HEK293 (cell line): ENCODE results near the gene NEFH.

Experiments
- CTCF ChIA-PET: fragments of 350-600 bp; formaldehyde crosslinking; extraction: SDS; loops from one replicate; lab custom pipeline; 2021; ENCODE audit warnings: antibody characterized with exemption; lab: Yijun Ruan, JAX
- POLR2A ChIA-PET: fragments of 300-600 bp; formaldehyde crosslinking; extraction: SDS; loops from one replicate; lab custom pipeline; 2020; ENCODE audit warnings: antibody characterized with exemption, inconsistent platforms; lab: Yijun Ruan, JAX
- H3K27ac ChIP-seq: fragments of 200-500 bp; sonication (Bioruptor generic); 2 replicates; pipeline ENCODE4 v1.5.1; 2014; ENCODE audit warnings: low read depth, low read length, control low read depth, inconsistent platforms; ENCODE audit errors: extremely low read depth
- H3K36me3 ChIP-seq, 2 experiments: fragments of 200-500 bp in 1 of 2; sonication (Bioruptor generic) in 1 of 2; 1 replicate in 1 of 2; 2 replicates in 1 of 2; pipeline ENCODE4 v1.5.1; 2014 to 2017; ENCODE audit warnings: inconsistent platforms in 2 of 2, low read length in 2 of 2; ENCODE audit not compliant: control insufficient read depth in 2 of 2, insufficient read depth in 1 of 2
- H3K4me1 ChIP-seq: fragments of 200-500 bp; sonication (Bioruptor generic); 2 replicates; pipeline ENCODE4 v1.5.1; 2014; ENCODE audit warnings: mild to moderate bottlenecking, low read length, inconsistent platforms; ENCODE audit not compliant: control insufficient read depth, insufficient read depth
- H3K4me3 ChIP-seq: 2 replicates; pipeline ENCODE4 v1.5.1; 2011; ENCODE audit warnings: low read depth, mild to moderate bottlenecking, control low read depth, low read length, moderate library complexity
- H3K9me3 ChIP-seq: fragments of 200-500 bp; sonication (Bioruptor generic); 2 replicates; pipeline ENCODE4 v1.5.1; 2014; ENCODE audit warnings: low read depth, low read length, inconsistent platforms; ENCODE audit not compliant: control insufficient read depth, insufficient read depth
- ELK4 ChIP-seq: IDR thresholded peaks from 2 replicates; pipeline ENCODE4 v1.6.1; 2011; ENCODE audit warnings: mild to moderate bottlenecking, low read depth, low read length, borderline replicate concordance
- GFI1B ChIP-seq: fragments of 450-650 bp; formaldehyde crosslinking; IDR thresholded peaks from 2 replicates; pipeline ENCODE4 v1.5.1; 2016; ENCODE audit warnings: missing biosample characterization, missing genetic modification characterization
- GLI4 ChIP-seq: fragments of 450-650 bp; formaldehyde crosslinking; IDR thresholded peaks from 2 replicates; pipeline ENCODE4 v1.5.1; 2016; ENCODE audit warnings: missing biosample characterization, missing genetic modification characterization
- GLIS1 ChIP-seq: fragments of 450-650 bp; formaldehyde crosslinking; IDR thresholded peaks from 2 replicates; pipeline ENCODE4 v1.5.1; 2016; ENCODE audit warnings: missing biosample characterization, missing genetic modification characterization
- KLF16 ChIP-seq: fragments of 450-650 bp; formaldehyde crosslinking; IDR thresholded peaks from 2 replicates; pipeline ENCODE4 v1.5.1; 2017; ENCODE audit warnings: missing biosample characterization, missing genetic modification characterization
- TRIM28 ChIP-seq: IDR thresholded peaks from 2 replicates; pipeline ENCODE4 v1.6.1; 2011; ENCODE audit warnings: low read length, control low read depth, borderline replicate concordance
- WT1 ChIP-seq: fragments of 450-650 bp; formaldehyde crosslinking; IDR thresholded peaks from 2 replicates; pipeline ENCODE4 v1.5.1; 2016; ENCODE audit warnings: missing biosample characterization, missing genetic modification characterization
- ZBTB10 ChIP-seq: fragments of 450-650 bp; formaldehyde crosslinking; IDR thresholded peaks from 2 replicates; pipeline ENCODE4 v1.5.1; 2016; ENCODE audit warnings: missing biosample characterization, missing genetic modification characterization
- ZNF121 ChIP-seq: fragments of 450-650 bp; formaldehyde crosslinking; IDR thresholded peaks from 2 replicates; pipeline ENCODE4 v1.5.1; 2016; ENCODE audit warnings: missing biosample characterization, missing genetic modification characterization
- ZNF274 ChIP-seq, 2 experiments: fragments of 200-500 bp in 1 of 2; fragments of 450-650 bp in 1 of 2; sonication (Bioruptor generic) in 1 of 2; formaldehyde crosslinking in 1 of 2; IDR thresholded peaks; 2 replicates each; pipeline versions ENCODE4 v1.5.1 to v1.6.1; 2014 to 2016; ENCODE audit warnings: borderline replicate concordance in 1 of 2, inconsistent platforms in 1 of 2, low read length in 1 of 2, missing biosample characterization in 1 of 2, missing genetic modification characterization in 1 of 2
- ZNF521 ChIP-seq: fragments of 450-650 bp; formaldehyde crosslinking; IDR thresholded peaks from 2 replicates; pipeline ENCODE4 v1.5.1; 2017; ENCODE audit warnings: missing biosample characterization, mild to moderate bottlenecking, missing genetic modification characterization
- ZNF561 ChIP-seq: fragments of 450-650 bp; IDR thresholded peaks from 2 replicates; pipeline ENCODE4 v1.5.1; 2018; ENCODE audit warnings: missing biosample characterization, missing genetic modification characterization, borderline replicate concordance
- ZNF585B ChIP-seq: fragments of 450-650 bp; formaldehyde crosslinking; IDR thresholded peaks from 2 replicates; pipeline ENCODE4 v1.5.1; 2016; ENCODE audit warnings: missing biosample characterization, missing genetic modification characterization
- ZNF654 ChIP-seq: fragments of 450-650 bp; formaldehyde crosslinking; IDR thresholded peaks from 2 replicates; pipeline ENCODE4 v1.5.1; 2016; ENCODE audit warnings: low read depth, missing biosample characterization, missing genetic modification characterization
- ZNF670 ChIP-seq: fragments of 450-650 bp; formaldehyde crosslinking; IDR thresholded peaks from 2 replicates; pipeline ENCODE4 v1.5.1; 2016; ENCODE audit warnings: missing biosample characterization, missing genetic modification characterization, low read depth
- TF ChIP-seq, protein P1 (sequence below): fragments of 450-650 bp; formaldehyde crosslinking; IDR thresholded peaks from 2 replicates; pipeline ENCODE4 v1.5.1; 2016; ENCODE audit warnings: missing biosample characterization, missing genetic modification characterization
- TF ChIP-seq, protein P2 (sequence below): fragments of 450-650 bp; formaldehyde crosslinking; IDR thresholded peaks from 2 replicates; pipeline ENCODE4 v1.5.1; 2016; ENCODE audit warnings: missing biosample characterization, missing genetic modification characterization
- TF ChIP-seq, protein P3 (sequence below): fragments of 450-650 bp; formaldehyde crosslinking; IDR thresholded peaks from 2 replicates; pipeline ENCODE4 v1.5.1; 2017; ENCODE audit warnings: missing biosample characterization, missing genetic modification characterization

Gene NEFH

DNA sequence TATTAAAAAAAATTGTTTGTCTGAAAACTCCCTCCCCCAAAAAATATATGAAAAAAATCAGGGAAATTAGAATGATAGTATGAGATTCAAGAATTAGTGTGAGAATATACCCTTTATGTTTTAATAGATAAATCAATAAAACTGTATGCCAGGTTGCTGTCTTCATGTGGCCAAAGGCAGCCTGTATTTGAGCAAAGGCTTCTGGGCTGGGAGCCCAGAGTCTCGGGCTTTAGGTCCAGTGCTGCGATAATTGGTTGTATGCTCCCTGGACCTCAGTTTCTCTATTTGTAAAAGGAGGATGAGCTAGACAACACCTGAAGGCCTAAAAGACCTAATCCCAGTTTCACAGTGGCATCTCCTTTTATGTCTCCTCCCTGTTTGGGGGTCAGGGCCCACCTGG is 43.7 kb downstream of the NEFH start:
- POLR2A ChIA-PET = interaction anchor here (0.8 kb wide), 1 partner anchor 23 kb away, joined by 7 read pairs; no protein-coding TSS in a partner anchor

DNA sequence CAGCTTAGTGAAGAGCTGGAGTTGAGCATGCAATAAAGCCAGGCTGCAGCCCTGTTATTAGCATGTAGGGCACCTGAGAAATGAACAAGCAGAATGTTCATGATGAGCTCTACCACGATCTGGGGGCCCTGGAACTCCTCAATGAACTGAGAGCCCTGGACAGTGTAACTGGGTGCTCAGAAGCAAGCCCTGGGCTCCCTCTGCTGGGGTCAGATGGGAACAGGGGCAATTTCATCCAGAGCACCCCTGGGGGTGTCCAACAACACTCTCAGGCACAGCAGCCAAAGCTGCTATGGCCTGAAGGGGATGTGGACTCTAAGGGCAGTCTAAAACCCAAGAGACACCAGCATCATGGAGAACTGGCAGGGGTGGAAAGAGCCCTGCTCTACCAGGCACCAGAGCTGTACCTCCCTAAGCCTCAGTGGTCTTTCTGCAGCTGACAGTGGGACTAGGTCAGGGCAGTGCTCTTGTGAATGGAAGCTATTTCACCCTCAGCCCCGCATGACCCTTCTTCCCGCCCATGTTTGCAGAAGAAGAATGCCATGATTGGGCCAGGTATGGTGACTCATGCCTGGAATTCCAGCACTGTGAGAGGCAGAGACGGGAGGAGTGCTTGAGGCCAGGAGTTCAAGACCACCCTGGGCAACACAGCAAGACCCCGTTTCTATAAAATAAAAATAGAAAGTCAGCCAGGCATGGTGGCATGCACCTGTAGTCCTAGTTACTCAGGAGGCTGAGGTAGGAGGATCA is 44.6 kb downstream of the NEFH start:
- no peaks in the 10 kb centered on the region for H3K4me1 ChIP-seq
- no peaks in the 10 kb centered on the region for H3K9me3 ChIP-seq
- H3K4me3 ChIP-seq = no peak overlapping the region
- TF ChIP-seq ZNF121 (tag by site-specific recombination) (peak; percentile 74; the same call in 1 of the 2 replicates), ZNF654 (tag by site-specific recombination) (peak; percentile 56), WT1 (tag by site-specific recombination) (no peak), GLI4 (tag by site-specific recombination) (no peak), GLIS1 (tag by site-specific recombination) (peak; percentile 52; the same call in 1 of the 2 replicates), TRIM28 (no peak)
- TF ChIP-seq, protein P1, sequence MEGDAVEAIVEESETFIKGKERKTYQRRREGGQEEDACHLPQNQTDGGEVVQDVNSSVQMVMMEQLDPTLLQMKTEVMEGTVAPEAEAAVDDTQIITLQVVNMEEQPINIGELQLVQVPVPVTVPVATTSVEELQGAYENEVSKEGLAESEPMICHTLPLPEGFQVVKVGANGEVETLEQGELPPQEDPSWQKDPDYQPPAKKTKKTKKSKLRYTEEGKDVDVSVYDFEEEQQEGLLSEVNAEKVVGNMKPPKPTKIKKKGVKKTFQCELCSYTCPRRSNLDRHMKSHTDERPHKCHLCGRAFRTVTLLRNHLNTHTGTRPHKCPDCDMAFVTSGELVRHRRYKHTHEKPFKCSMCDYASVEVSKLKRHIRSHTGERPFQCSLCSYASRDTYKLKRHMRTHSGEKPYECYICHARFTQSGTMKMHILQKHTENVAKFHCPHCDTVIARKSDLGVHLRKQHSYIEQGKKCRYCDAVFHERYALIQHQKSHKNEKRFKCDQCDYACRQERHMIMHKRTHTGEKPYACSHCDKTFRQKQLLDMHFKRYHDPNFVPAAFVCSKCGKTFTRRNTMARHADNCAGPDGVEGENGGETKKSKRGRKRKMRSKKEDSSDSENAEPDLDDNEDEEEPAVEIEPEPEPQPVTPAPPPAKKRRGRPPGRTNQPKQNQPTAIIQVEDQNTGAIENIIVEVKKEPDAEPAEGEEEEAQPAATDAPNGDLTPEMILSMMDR (tag by site-specific recombination) = peak; percentile 76
- TF ChIP-seq, protein P2, sequence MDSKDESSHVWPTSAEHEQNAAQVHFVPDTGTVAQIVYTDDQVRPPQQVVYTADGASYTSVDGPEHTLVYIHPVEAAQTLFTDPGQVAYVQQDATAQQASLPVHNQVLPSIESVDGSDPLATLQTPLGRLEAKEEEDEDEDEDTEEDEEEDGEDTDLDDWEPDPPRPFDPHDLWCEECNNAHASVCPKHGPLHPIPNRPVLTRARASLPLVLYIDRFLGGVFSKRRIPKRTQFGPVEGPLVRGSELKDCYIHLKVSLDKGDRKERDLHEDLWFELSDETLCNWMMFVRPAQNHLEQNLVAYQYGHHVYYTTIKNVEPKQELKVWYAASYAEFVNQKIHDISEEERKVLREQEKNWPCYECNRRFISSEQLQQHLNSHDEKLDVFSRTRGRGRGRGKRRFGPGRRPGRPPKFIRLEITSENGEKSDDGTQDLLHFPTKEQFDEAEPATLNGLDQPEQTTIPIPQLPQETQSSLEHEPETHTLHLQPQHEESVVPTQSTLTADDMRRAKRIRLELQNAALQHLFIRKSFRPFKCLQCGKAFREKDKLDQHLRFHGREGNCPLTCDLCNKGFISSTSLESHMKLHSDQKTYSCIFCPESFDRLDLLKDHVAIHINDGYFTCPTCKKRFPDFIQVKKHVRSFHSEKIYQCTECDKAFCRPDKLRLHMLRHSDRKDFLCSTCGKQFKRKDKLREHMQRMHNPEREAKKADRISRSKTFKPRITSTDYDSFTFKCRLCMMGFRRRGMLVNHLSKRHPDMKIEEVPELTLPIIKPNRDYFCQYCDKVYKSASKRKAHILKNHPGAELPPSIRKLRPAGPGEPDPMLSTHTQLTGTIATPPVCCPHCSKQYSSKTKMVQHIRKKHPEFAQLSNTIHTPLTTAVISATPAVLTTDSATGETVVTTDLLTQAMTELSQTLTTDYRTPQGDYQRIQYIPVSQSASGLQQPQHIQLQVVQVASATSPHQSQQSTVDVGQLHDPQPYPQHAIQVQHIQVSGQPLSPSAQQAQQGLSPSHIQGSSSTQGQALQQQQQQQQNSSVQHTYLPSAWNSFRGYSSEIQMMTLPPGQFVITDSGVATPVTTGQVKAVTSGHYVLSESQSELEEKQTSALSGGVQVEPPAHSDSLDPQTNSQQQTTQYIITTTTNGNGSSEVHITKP = peak; percentile 44
- TF ChIP-seq, protein P3, sequence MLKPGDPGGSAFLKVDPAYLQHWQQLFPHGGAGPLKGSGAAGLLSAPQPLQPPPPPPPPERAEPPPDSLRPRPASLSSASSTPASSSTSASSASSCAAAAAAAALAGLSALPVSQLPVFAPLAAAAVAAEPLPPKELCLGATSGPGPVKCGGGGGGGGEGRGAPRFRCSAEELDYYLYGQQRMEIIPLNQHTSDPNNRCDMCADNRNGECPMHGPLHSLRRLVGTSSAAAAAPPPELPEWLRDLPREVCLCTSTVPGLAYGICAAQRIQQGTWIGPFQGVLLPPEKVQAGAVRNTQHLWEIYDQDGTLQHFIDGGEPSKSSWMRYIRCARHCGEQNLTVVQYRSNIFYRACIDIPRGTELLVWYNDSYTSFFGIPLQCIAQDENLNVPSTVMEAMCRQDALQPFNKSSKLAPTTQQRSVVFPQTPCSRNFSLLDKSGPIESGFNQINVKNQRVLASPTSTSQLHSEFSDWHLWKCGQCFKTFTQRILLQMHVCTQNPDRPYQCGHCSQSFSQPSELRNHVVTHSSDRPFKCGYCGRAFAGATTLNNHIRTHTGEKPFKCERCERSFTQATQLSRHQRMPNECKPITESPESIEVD = no peak
- no peak overlapping the region for H3K27ac ChIP-seq
- peaks cover 45 to 88% of the 10 kb centered on the region in 2 experiments for H3K36me3 ChIP-seq
- CTCF ChIA-PET = interaction anchor here (0.8 to 1.9 kb wide), 14 partner anchors 9 to 168 kb away, joined by 3 to 17 read pairs (median 4); partner anchors contain the start of genes AP1B1 and THOC5
- POLR2A ChIA-PET = interaction anchor here (0.8 kb wide), 1 partner anchor 23 kb away, joined by 7 read pairs; no protein-coding TSS in a partner anchor

More for the DNA sequence above, 43.7 kb downstream of the NEFH start:
- Histone ChIP-seq H3K36me3 (peaks cover 47 to 88% of the 10 kb centered on the region in 2 experiments), H3K4me1 (no peaks in the 10 kb centered on the region), H3K27ac (no peak overlapping the region), H3K9me3 (no peaks in the 10 kb centered on the region), H3K4me3 (no peak overlapping the region)
- TF ChIP-seq GFI1B = no peak
- CTCF ChIA-PET = interaction anchor here (0.5 to 1.9 kb wide), 14 partner anchors 10 to 167 kb away, joined by 3 to 17 read pairs (median 4); partner anchors contain the start of genes AP1B1 and THOC5

DNA sequence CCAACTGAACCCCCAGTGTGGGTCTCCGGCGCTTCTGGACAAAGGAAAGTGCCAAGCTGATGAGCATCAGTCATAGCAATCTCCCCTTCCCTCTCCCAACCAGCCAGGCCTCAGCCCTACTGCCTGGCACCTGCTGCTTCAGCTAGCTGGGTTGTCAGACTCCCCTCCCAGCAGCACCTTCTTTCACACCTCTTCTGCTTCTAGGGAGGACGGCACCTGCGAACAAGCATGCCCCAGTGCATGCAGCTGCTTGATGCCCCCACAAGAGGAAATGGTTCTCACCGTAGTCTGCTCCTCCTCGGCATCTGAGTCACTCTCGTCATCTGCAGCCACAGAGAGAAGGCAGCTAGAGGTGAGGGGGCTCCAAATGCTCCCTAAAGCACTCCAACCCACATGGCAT is 48.1 kb downstream of the NEFH start:
- POLR2A ChIA-PET = interaction anchor here (1.0 to 1.1 kb wide), 2 partner anchors 14 to 26 kb away, joined by 3 to 5 read pairs; partner anchors contain the start of gene THOC5
- TF ChIP-seq ZBTB10 (tag by site-specific recombination) (no peak), ZNF585B (tag by site-specific recombination) (no peak), ZNF521 (tag by site-specific recombination) (no peak), ELK4 (no peak), ZNF561 (tag by site-specific recombination) (no peak), KLF16 (tag by site-specific recombination) (no peak), ZNF670 (tag by site-specific recombination) (no peak), ZNF274 (IDR thresholded peaks at IDR 0.05; ENCODE audit: low read length) (no peak), ZNF274 (tag by site-specific recombination; IDR thresholded peaks at IDR 0.05; ENCODE audit: borderline replicate concordance) (no peak)

More for the DNA sequence above, 48.1 kb downstream of the NEFH start:
- no peaks in the 10 kb centered on the region for H3K9me3 ChIP-seq
- CTCF ChIA-PET = interaction anchor here (0.7 to 0.8 kb wide), 2 partner anchors 17 to 63 kb away, joined by 4 to 5 read pairs; no protein-coding TSS in a partner anchor
- no peak overlapping the region for H3K4me3 ChIP-seq
- no peaks in the 10 kb centered on the region for H3K4me1 ChIP-seq
- peaks cover 58 to 94% of the 10 kb centered on the region in 2 experiments for H3K36me3 ChIP-seq
- no peak overlapping the region for H3K27ac ChIP-seq
